GM12878 (cell line): ENCODE measurements around the gene FOXP1. TPM values are rescaled to one million over a fixed set of nuclear protein-coding genes. Genes with fewer than 3 reads are reported as not detected.

Experiments
- ATAC-seq: fragments of 200-7000 bp; cut with Tn5 transposase; 3 replicates; pipeline ENCODE4 v1.9.1; 2020; ENCODE audit warnings: mild to moderate bottlenecking, moderate library complexity
- BruUV-seq: library from RNA; stranded (reverse); fragments of 400-500 nt; replicated peaks from 2 replicates; lab custom pipeline; 2021; lab: Mats Ljungman, UMichigan
- CTCF ChIA-PET: fragments of 300-600 bp; sonication (Branson Sonifier 250); formaldehyde crosslinking; extraction: SDS; loops from one replicate; lab custom pipeline; 2021; ENCODE audit warnings: inconsistent platforms; lab: Yijun Ruan, JAX
- POLR2A ChIA-PET: fragments of 350-600 bp; formaldehyde crosslinking; extraction: SDS; loops from one replicate; lab custom pipeline; 2021; ENCODE audit warnings: inconsistent platforms; lab: Charles Lee
- RAD21 ChIA-PET: fragments of 300-600 bp; sonication (Branson Sonifier 250); formaldehyde crosslinking; loops from one replicate; lab custom pipeline; 2023; ENCODE audit warnings: antibody characterized with exemption; ENCODE audit not compliant: unreplicated experiment; lab: Charles Lee
- SMC1A ChIA-PET: fragments of 300-600 bp; sonication (Branson Sonifier 250); formaldehyde crosslinking; loops from one replicate; lab custom pipeline; 2023; ENCODE audit not compliant: unreplicated experiment, uncharacterized antibody; lab: Charles Lee
- DNase-seq: peaks from one replicate; pipeline ENCODE4 v3.0.0-alpha.2; 2011; ENCODE audit warnings: low read depth, low spot score
- FAIRE-seq: peaks from 3 replicates; lab custom pipeline; 2011; peaks lifted over from hg19 to GRCh38; lab: Jason Lieb, UNC
- H2AFZ ChIP-seq: 2 replicates; pipeline ENCODE4 v1.6.0; 2011; ENCODE audit warnings: low read depth, low read length, control low read depth; ENCODE audit not compliant: control insufficient read depth
- H3K27ac ChIP-seq: 2 replicates; pipeline ENCODE4 v1.5.1; 2011; ENCODE audit warnings: control low read depth; ENCODE audit not compliant: control insufficient read depth, insufficient read depth
- H3K27me3 ChIP-seq, 2 experiments: replicated peaks in 1 of 2; 2 replicates each; pipeline versions ENCODE4 v1.6.0 to v1.6.1; 2011; ENCODE audit warnings: low read length in 1 of 2; ENCODE audit not compliant: control insufficient read depth in 2 of 2, insufficient read depth in 2 of 2
- H3K36me3 ChIP-seq, 2 experiments: 2 replicates each; pipeline ENCODE4 v1.5.1; 2011; ENCODE audit warnings: low read length in 1 of 2; ENCODE audit not compliant: control insufficient read depth in 2 of 2, insufficient read depth in 2 of 2
- H3K4me1 ChIP-seq: 2 replicates; pipeline ENCODE4 v1.6.1; 2011; ENCODE audit warnings: mild to moderate bottlenecking, low read length, moderate library complexity, mixed read lengths; ENCODE audit not compliant: control insufficient read depth, insufficient read depth
- H3K4me2 ChIP-seq: 2 replicates; pipeline ENCODE4 v1.6.0; 2011; ENCODE audit warnings: control low read depth; ENCODE audit not compliant: control insufficient read depth, insufficient read depth
- H3K4me3 ChIP-seq: fragments of 200-600 bp; sonication (generic); 2 replicates; pipeline ENCODE4 v1.5.1; 2016
- H3K79me2 ChIP-seq: 2 replicates; pipeline ENCODE4 v1.6.0; 2011; ENCODE audit warnings: low read length; ENCODE audit not compliant: control insufficient read depth, insufficient read depth
- H3K9ac ChIP-seq: 2 replicates; pipeline ENCODE4 v1.8.0; 2011; ENCODE audit warnings: low read length, control low read depth, mixed read lengths; ENCODE audit not compliant: control insufficient read depth, insufficient read depth
- H3K9me3 ChIP-seq: replicated peaks from 3 replicates; pipeline ENCODE4 v1.5.1; 2011; ENCODE audit warnings: mild to moderate bottlenecking, low read length; ENCODE audit not compliant: control insufficient read depth, insufficient read depth
- H4K20me1 ChIP-seq: 2 replicates; pipeline ENCODE4 v1.6.0; 2011; ENCODE audit not compliant: control insufficient read depth, insufficient read depth
- CBX3 ChIP-seq: fragments of 200-600 bp; sonication (generic); IDR thresholded peaks from 2 replicates; pipeline ENCODE4 v1.6.1; 2016; ENCODE audit warnings: low read depth, borderline replicate concordance
- CBX5 ChIP-seq: sonication (generic); IDR thresholded peaks from 2 replicates; pipeline ENCODE4 v1.6.1; 2016; ENCODE audit warnings: low read depth, moderate library complexity, mild to moderate bottlenecking, inconsistent platforms
- ESRRA ChIP-seq: IDR thresholded peaks from 2 replicates; pipeline ENCODE4 v1.6.1; 2012; ENCODE audit warnings: mild to moderate bottlenecking, low read length, improper control_type of control experiment
- EZH2 ChIP-seq: IDR thresholded peaks from 2 replicates; pipeline ENCODE4 v1.6.1; 2012; ENCODE audit warnings: low read depth, mild to moderate bottlenecking, control low read depth, inconsistent platforms, low read length, borderline replicate concordance; ENCODE audit not compliant: control insufficient read depth
- MXI1 ChIP-seq: fragments of 150-350 bp; IDR thresholded peaks from 2 replicates; pipeline ENCODE4 v1.6.1; 2011; ENCODE audit warnings: low read depth, mild to moderate bottlenecking, inconsistent platforms, low read length, improper control_type of control experiment
- MYC ChIP-seq: IDR thresholded peaks from 2 replicates; pipeline ENCODE4 v1.6.1; 2011; ENCODE audit warnings: mild to moderate bottlenecking, low read length, moderate library complexity, inconsistent platforms; ENCODE audit not compliant: insufficient read depth, insufficient replicate concordance, insufficient read length, severe bottlenecking
- SMAD1 ChIP-seq: fragments of 450-650 bp; IDR thresholded peaks from 2 replicates; pipeline ENCODE4 v1.6.1; 2018; ENCODE audit warnings: mild to moderate bottlenecking, low read depth; ENCODE audit not compliant: partially characterized antibody
- SP1 ChIP-seq: IDR thresholded peaks from one replicate; pipeline ENCODE4 v1.6.1; 2011; ENCODE audit warnings: low read depth, low read length
- SUZ12 ChIP-seq: fragments of 200-600 bp; sonication (generic); IDR thresholded peaks from one replicate; pipeline ENCODE4 v1.6.1; 2018; ENCODE audit warnings: antibody characterized with exemption, mild to moderate bottlenecking; ENCODE audit not compliant: unreplicated experiment
- WGBS: methylation state at CpG from one replicate; pipeline ENCODE4 v1.1.6; 2016; ENCODE audit warnings: low lambda C conversion rate; ENCODE audit not compliant: insufficient replicate concordance, insufficient coverage; ENCODE audit errors: missing lambda C conversion rate; 5-methylcytosine and 5-hydroxymethylcytosine counted together
- in situ Hi-C: fragments of 300-500 bp; cut with MboI; formaldehyde crosslinking; loops from 9 replicates; pipeline ENCODE4 v1.14.3; 2018; ENCODE audit warnings: mixed read lengths
- intact Hi-C: fragments of 100-400 bp; cut with micrococcal nuclease; formaldehyde crosslinking; loops from one replicate; pipeline ENCODE4 v1.14.2; 2022; ENCODE audit not compliant: unreplicated experiment
- polyA plus RNA-seq, 11 experiments: library from polyadenylated mRNA; depleted of rRNA in 4 of 11; unstranded in 6 of 11; stranded (reverse) in 5 of 11; fragments of >200 nt; fragmentation: Nextera tagmentation in 4 of 11; fragmentation: Illumina TruSeq in 1 of 11; extraction: Ambion mirVana in 4 of 11; extraction: Trizol in 1 of 11; gene quantifications; 1 replicate in 1 of 11; 2 replicates in 10 of 11; pipeline versions ENCODE4 v1.2.1 to v1.2.3, GENCODE V29; 2011 to 2016; ENCODE audit warnings: inconsistent platforms in 2 of 11, missing spikeins in 2 of 11, low read depth in 1 of 11
- total RNA-seq, 4 experiments: library from RNA; depleted of rRNA in 3 of 4; stranded (reverse); fragments of >200 nt in 3 of 4; fragmentation: Illumina TruSeq in 1 of 4; extraction: Trizol in 1 of 4; gene quantifications; 2 replicates each; pipeline versions ENCODE4 v1.2.1 to v1.2.3, GENCODE V29; 2013 to 2021
- TF ChIP-seq, protein P1 (sequence below): fragments of 450-650 bp; IDR thresholded peaks from 2 replicates; pipeline ENCODE4 v1.6.1; 2017; ENCODE audit warnings: mild to moderate bottlenecking, moderate library complexity

The FOXP1 gene
- total and polyA plus RNA-seq, 10 of the 15 experiments (the other 5 are each of a cell fraction or from before 2014, with no cell fraction given) = 0.05 to 1.6 (median 0.20) TPM; not detected in 1

DNA sequence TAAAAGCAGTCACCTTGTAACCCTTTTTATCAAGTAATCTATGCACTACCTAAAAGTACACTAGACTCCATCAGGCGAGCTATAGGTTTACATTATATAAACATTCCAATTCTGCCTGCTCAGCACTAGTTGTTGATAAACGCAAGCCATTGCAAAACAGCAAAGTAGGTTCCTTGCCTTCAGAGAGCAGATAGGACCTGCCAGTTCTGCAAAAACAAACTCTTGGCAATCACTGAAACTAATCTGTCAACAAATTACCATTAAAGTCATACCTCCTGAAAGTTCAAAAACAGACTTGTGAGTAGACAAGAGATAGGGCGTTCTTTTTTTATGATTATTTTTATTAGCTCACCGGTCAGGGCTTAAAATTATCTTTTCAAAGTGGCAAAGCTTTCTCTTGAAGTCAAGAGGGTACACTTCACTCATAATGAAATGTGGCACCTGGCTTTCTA, 392.5 kb downstream of the FOXP1 start:
- ChIA-PET SMC1A (no interaction called here), POLR2A (no interaction called here)
- TF ChIP-seq EZH2 = no peak
- TF ChIP-seq SUZ12 = no peak
- no peak for TF ChIP-seq MXI1
- TF ChIP-seq MYC = no peak
- no peak for TF ChIP-seq CBX5
- TF ChIP-seq SP1 = no peak
- TF ChIP-seq, protein P1, sequence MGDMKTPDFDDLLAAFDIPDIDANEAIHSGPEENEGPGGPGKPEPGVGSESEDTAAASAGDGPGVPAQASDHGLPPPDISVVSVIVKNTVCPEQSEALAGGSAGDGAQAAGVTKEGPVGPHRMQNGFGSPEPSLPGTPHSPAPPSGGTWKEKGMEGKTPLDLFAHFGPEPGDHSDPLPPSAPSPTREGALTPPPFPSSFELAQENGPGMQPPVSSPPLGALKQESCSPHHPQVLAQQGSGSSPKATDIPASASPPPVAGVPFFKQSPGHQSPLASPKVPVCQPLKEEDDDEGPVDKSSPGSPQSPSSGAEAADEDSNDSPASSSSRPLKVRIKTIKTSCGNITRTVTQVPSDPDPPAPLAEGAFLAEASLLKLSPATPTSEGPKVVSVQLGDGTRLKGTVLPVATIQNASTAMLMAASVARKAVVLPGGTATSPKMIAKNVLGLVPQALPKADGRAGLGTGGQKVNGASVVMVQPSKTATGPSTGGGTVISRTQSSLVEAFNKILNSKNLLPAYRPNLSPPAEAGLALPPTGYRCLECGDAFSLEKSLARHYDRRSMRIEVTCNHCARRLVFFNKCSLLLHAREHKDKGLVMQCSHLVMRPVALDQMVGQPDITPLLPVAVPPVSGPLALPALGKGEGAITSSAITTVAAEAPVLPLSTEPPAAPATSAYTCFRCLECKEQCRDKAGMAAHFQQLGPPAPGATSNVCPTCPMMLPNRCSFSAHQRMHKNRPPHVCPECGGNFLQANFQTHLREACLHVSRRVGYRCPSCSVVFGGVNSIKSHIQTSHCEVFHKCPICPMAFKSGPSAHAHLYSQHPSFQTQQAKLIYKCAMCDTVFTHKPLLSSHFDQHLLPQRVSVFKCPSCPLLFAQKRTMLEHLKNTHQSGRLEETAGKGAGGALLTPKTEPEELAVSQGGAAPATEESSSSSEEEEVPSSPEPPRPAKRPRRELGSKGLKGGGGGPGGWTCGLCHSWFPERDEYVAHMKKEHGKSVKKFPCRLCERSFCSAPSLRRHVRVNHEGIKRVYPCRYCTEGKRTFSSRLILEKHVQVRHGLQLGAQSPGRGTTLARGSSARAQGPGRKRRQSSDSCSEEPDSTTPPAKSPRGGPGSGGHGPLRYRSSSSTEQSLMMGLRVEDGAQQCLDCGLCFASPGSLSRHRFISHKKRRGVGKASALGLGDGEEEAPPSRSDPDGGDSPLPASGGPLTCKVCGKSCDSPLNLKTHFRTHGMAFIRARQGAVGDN = no peak
- TF ChIP-seq CBX3 = no peak
- no peak for TF ChIP-seq ESRRA
- TF ChIP-seq SMAD1 = no peak
- TF ChIP-seq, all 136 proteins: peak for 0

More for the DNA sequence above, 392.5 kb downstream of the FOXP1 start:
- DNase-seq (no peak), FAIRE-seq (no peak), ATAC-seq (no peak)
- H3K79me2 ChIP-seq = no peaks in the 10 kb centered on the region
- CTCF ChIA-PET = interaction anchor here (0.6 kb wide), 1 partner anchor 11 kb away, joined by 3 read pairs; no protein-coding TSS in a partner anchor
- H3K4me2 ChIP-seq = no peak overlapping the region
- 48% methylated on average over 4 of the region's 4 CpGs for WGBS
- no peak overlapping the region for H2AFZ ChIP-seq
- H3K27me3 ChIP-seq = no peaks in the 10 kb centered on the region; a peak in 1 of 4 replicates
- no peaks in the 10 kb centered on the region for H3K9me3 ChIP-seq
- H3K4me1 ChIP-seq = no peaks in the 10 kb centered on the region
- H4K20me1 ChIP-seq = no peaks in the 10 kb centered on the region
- intact Hi-C loops (no loop called here), in situ Hi-C loops (no loop called here)
- no TSS peak for BruUV-seq
- H3K4me3 ChIP-seq = no peak overlapping the region
- no peaks in the 10 kb centered on the region for H3K36me3 ChIP-seq
- RAD21 ChIA-PET = no interaction called here
- no peak overlapping the region for H3K9ac ChIP-seq
- H3K27ac ChIP-seq = no peak overlapping the region
